Sigmoid colon (tissue), 7 donors: Measurements from ENCODE around the gene FTO. TPM values are rescaled to one million over a fixed set of nuclear protein-coding genes. Genes with fewer than 3 reads are reported as not detected.

Experiments used
- DNase-seq: peaks from one replicate; pipeline ENCODE4 v3.0.0-alpha.2; 2019
- H3K27ac ChIP-seq, 4 donors: fragments of 200-600 bp; sonication (generic); one replicate each; pipeline ENCODE4 v1.5.1; 2016 to 2019; ENCODE audit warnings: mild to moderate bottlenecking in 1 of 4
- H3K27me3 ChIP-seq, 3 donors: fragments of 200-600 bp; sonication (generic); one replicate each; pipeline ENCODE4 v1.5.1; 2019; ENCODE audit warnings: mild to moderate bottlenecking in 1 of 3
- H3K36me3 ChIP-seq, 4 donors: fragments of 200-600 bp; sonication (generic); one replicate each; pipeline ENCODE4 v1.5.1; 2016 to 2019
- H3K4me1 ChIP-seq, 4 donors: fragments of 200-600 bp; sonication (generic); one replicate each; pipeline ENCODE4 v1.5.1; 2017 to 2019
- H3K4me3 ChIP-seq, 4 donors: fragments of 200-600 bp; sonication (generic); one replicate each; pipeline ENCODE4 v1.5.1; 2017 to 2019; ENCODE audit warnings: mild to moderate bottlenecking in 2 of 4, moderate library complexity in 1 of 4
- H3K9me3 ChIP-seq, 4 donors: fragments of 200-600 bp in 3 of 4; sonication (generic) in 3 of 4; one replicate each; pipeline versions ENCODE4 v1.5.1 to v1.6.1; 2013 to 2019
- EP300 ChIP-seq, 4 donors: sonication (generic); formaldehyde crosslinking; IDR thresholded peaks; one replicate each; pipeline ENCODE4 v1.6.1; 2017; ENCODE audit warnings: antibody characterized with exemption in 4 of 4
- POLR2A ChIP-seq, 2 donors: fragments of 450-650 bp; IDR thresholded peaks; one replicate each; pipeline ENCODE4 v1.6.1; 2016; ENCODE audit warnings: antibody characterized with exemption in 2 of 2, mild to moderate bottlenecking in 2 of 2, moderate library complexity in 2 of 2
- POLR2AphosphoS5 ChIP-seq, 4 donors: sonication (generic); formaldehyde crosslinking; IDR thresholded peaks; one replicate each; pipeline ENCODE4 v1.6.1; 2017; ENCODE audit warnings: antibody characterized with exemption in 4 of 4
- WGBS, 2 donors: extraction: QIAGEN DNeasy Blood & Tissue Kit; methylation state at CpG; one replicate each; pipeline ENCODE4 v1.1.7; 2013; 5-methylcytosine and 5-hydroxymethylcytosine counted together
- intact Hi-C: fragments of 100-400 bp; cut with DNase I; formaldehyde crosslinking; loops from one replicate; pipeline ENCODE4 v1.15.1; 2023
- polyA plus RNA-seq, 3 donors: library from polyadenylated mRNA; stranded (reverse); fragments of 200-250 nt; gene quantifications; one replicate each; pipeline ENCODE4 v1.2.3, GENCODE V29; 2013
- total RNA-seq, 4 donors: library from RNA; depleted of rRNA; stranded (reverse); fragments of >200 nt; gene quantifications; one replicate each; pipeline ENCODE4 v1.1.0, GENCODE V29; 2016
- TF ChIP-seq, protein P1 (sequence below), 4 experiments: fragments of 450-650 bp in 3 of 4; fragments of 200-600 bp in 1 of 4; IDR thresholded peaks; one replicate each; pipeline ENCODE4 v1.5.1; 2016 to 2019; ENCODE audit warnings: antibody characterized with exemption in 4 of 4, mild to moderate bottlenecking in 3 of 4, moderate library complexity in 2 of 4
- donor health status: healthy with polysubstance abuse.
- donor health status: Bipolar disorder and iron deficiency.
- donor health status: healthy.

Gene FTO
- total and polyA plus RNA-seq, 7 donors: 9.9 to 97.2 (median 77.8) TPM

DNA sequence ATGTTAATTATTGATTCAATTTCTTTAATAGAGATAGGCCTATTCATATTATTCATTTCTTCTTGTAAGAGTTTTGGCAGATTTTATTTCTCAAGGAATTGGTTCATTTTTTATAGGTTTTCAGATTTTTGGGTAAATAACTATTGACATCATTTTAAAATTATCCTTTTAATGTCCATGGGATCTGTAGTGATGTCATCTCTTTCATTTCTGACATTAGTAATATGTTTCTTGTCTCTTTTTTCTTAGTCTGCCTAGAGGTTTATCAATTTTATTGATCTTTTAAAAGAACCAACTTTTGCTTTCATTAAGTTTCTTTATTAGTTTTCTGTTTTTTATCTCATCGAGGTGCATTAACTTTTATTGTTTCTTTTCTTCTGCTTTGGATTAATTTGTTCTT lies 162.6 kb downstream of the FTO start:
- H3K9me3 ChIP-seq: no peaks in the 10 kb centered on the region
- peaks cover 0 to 12% (median 7%) of the 10 kb centered on the region in 4 donors for H3K4me1 ChIP-seq
- 91 to 92% methylated on average over 1 of the region's 1 CpG for WGBS, 2 donors
- intact Hi-C loops: no loop called here
- H3K4me3 ChIP-seq: no peak overlapping the region
- TF ChIP-seq POLR2AphosphoS5 (IDR thresholded peaks at IDR 0.05) (no peak), EP300 (IDR thresholded peaks at IDR 0.05) (no peak)
- TF ChIP-seq, protein P1, sequence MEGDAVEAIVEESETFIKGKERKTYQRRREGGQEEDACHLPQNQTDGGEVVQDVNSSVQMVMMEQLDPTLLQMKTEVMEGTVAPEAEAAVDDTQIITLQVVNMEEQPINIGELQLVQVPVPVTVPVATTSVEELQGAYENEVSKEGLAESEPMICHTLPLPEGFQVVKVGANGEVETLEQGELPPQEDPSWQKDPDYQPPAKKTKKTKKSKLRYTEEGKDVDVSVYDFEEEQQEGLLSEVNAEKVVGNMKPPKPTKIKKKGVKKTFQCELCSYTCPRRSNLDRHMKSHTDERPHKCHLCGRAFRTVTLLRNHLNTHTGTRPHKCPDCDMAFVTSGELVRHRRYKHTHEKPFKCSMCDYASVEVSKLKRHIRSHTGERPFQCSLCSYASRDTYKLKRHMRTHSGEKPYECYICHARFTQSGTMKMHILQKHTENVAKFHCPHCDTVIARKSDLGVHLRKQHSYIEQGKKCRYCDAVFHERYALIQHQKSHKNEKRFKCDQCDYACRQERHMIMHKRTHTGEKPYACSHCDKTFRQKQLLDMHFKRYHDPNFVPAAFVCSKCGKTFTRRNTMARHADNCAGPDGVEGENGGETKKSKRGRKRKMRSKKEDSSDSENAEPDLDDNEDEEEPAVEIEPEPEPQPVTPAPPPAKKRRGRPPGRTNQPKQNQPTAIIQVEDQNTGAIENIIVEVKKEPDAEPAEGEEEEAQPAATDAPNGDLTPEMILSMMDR (IDR thresholded peaks at IDR 0.05): no peak
- DNase-seq: no peak
- peaks cover 0 to 6% (median 3%) of the 10 kb centered on the region in 4 donors for H3K36me3 ChIP-seq
- no peak overlapping the region for H3K27ac ChIP-seq
- no peaks in the 10 kb centered on the region for H3K27me3 ChIP-seq

DNA sequence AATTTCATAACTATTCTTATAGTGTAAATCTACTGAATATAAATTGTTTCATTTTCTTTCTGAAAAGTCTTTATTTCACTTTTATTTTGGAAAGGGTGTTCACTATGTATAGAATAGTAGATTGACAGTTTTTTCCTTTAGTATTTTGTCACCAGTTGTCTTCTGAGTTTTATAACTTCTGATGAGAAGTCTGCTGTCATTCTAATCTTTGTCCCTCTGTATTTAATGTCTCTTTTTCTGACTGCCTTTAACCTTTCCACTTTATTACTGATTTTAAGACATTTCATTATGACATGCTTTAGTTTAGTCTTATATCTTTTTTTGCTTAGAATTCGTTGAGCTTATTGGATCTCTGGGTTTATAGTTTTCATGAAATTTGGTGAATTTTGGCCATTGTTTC lies 166.9 kb downstream of the FTO start:
- Histone ChIP-seq H3K36me3 (peaks cover 0 to 5% (median 2%) of the 10 kb centered on the region in 4 donors), H3K4me3 (no peak overlapping the region), H3K4me1 (peaks cover 0 to 3% (median 0%) of the 10 kb centered on the region in 4 donors), H3K27me3 (no peaks in the 10 kb centered on the region), H3K27ac (no peak overlapping the region), H3K9me3 (no peaks in the 10 kb centered on the region)
- TF ChIP-seq EP300 (IDR thresholded peaks at IDR 0.05): no peak
- no peak for TF ChIP-seq POLR2A (IDR thresholded peaks at IDR 0.05)
- TF ChIP-seq POLR2AphosphoS5 (IDR thresholded peaks at IDR 0.05): no peak
- TF ChIP-seq, protein P1 (IDR thresholded peaks at IDR 0.05): no peak
- intact Hi-C loops: no loop called here
- DNase-seq: no peak
- 91 to 94% methylated on average over 1 of the region's 1 CpG for WGBS, 2 donors

DNA sequence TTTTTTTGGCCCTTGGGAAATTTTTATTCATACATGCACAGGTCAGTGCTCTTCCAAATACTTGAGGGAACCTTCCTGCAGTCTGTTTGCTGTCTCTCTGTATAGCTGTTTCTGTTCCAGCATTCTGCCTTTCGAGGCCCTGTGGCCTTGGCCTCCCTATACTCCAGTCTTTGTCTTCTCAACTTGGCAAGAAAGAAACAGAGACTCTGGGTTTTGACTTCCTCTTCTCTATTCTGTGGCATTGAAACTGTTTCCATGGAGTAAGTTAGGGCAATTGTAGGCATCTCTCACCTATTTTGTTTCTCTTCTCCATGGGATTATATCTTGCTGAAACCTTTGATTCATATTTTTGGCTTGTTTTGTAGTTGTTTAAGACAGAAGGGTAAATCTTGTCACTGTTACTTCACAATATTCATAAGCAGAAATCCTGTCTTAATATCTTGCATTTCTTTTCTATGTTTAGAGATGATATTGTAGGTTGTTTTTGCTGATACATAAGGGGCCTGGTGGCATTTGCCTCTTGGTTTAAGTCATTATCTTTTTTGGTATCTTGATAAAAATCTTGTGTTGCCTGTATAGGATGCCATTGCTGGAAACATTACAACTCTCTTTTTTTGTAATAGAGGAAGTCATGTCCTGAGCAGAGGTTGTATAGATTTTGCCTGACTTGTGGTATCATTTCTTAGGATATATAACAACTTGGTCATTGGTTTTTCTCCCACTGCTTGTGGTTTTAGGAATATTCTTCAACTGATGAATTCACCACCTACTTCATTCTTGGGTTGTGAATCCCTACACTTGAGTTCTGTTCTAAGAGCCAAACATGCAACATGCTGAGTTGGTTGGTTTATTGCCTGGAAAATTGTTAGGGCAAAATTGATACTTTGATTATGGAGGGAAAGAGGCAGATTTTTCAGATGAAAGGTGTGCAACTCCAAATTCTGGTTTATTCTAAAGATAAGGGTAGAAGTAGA lies 168.6 kb downstream of the FTO start:
- 84 to 93% methylated on average over 1 of the region's 1 CpG for WGBS, 2 donors
- TF ChIP-seq, protein P1 (IDR thresholded peaks at IDR 0.05): no peak
- TF ChIP-seq POLR2AphosphoS5 (IDR thresholded peaks at IDR 0.05) (no peak), EP300 (IDR thresholded peaks at IDR 0.05) (no peak), POLR2A (IDR thresholded peaks at IDR 0.05) (no peak)
- peaks cover 0 to 3% (median 0%) of the 10 kb centered on the region in 4 donors for H3K4me1 ChIP-seq
- peaks cover 0 to 5% (median 2%) of the 10 kb centered on the region in 4 donors for H3K36me3 ChIP-seq
- no peaks in the 10 kb centered on the region for H3K9me3 ChIP-seq
- intact Hi-C loops: no loop called here
- no peaks in the 10 kb centered on the region for H3K27me3 ChIP-seq
- no peak overlapping the region for H3K4me3 ChIP-seq
- DNase-seq: no peak
- H3K27ac ChIP-seq: no peak overlapping the region

DNA sequence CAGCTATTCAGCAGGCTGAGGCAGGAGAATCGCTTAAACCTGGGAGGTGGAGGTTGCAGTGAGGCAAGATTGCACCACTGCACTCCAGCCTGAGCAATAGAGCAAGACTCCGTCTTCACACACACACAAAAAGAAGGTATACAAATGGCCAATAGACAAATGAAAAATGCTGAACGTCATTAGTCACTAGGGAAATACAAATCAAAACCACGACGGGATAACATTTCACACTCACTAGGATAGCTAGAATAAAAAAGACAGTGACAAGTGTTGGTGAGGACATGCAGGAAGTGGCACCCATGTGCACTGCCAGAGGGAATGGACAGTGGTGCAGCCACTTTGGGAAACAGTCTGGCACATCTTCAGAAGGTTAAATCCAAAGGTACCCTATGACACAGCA lies 172.9 kb downstream of the FTO start:
- 97 to 98% methylated on average over 5 of the region's 5 CpGs for WGBS, 2 donors

More for the DNA sequence above, 172.9 kb downstream of the FTO start:
- intact Hi-C loops: no loop called here
- Histone ChIP-seq H3K27me3 (no peaks in the 10 kb centered on the region), H3K27ac (no peak overlapping the region), H3K4me3 (no peak overlapping the region), H3K36me3 (peaks cover 0 to 25% (median 11%) of the 10 kb centered on the region in 4 donors), H3K9me3 (no peaks in the 10 kb centered on the region), H3K4me1 (peaks cover 0 to 3% (median 0%) of the 10 kb centered on the region in 4 donors)
- no peak for DNase-seq
- no peak for TF ChIP-seq POLR2AphosphoS5 (IDR thresholded peaks at IDR 0.05)
- TF ChIP-seq EP300 (IDR thresholded peaks at IDR 0.05): no peak
- no peak for TF ChIP-seq POLR2A (IDR thresholded peaks at IDR 0.05)
- TF ChIP-seq, protein P1 (IDR thresholded peaks at IDR 0.05): no peak
